Smooth muscle cell (in vitro differentiated cells): Measurements from ENCODE around the gene BATF2. TPM values are rescaled to one million over a fixed set of nuclear protein-coding genes. Genes with fewer than 3 reads are reported as not detected.
A peak's percentile ranks its signal among the peaks of the same experiment; 100 is the strongest.
"Not testable (repeated sequence)": the region's sequence is repeated elsewhere in the genome, so short reads cannot be mapped to it uniquely, and the experiment has no call there.

Source experiments
- DNase-seq: peaks from one replicate; lab custom pipeline; 2025; ENCODE audit not compliant: unreplicated experiment; lab: John Stamatoyannopoulos, UW
- H2AFZ ChIP-seq: fragments of 200-600 bp; sonication (generic); 2 replicates; pipeline ENCODE4 v1.6.0; 2016; ENCODE audit warnings: antibody characterized with exemption, low read depth, mild to moderate bottlenecking
- H3F3A ChIP-seq: fragments of 200-600 bp; sonication (generic); 2 replicates; pipeline ENCODE4 v1.6.0; 2017; ENCODE audit warnings: antibody characterized with exemption, low read depth
- H3K27ac ChIP-seq: fragments of 200-600 bp; sonication (generic); 2 replicates; pipeline ENCODE4 v1.5.1; 2016; ENCODE audit warnings: low read depth, mild to moderate bottlenecking
- H3K27me3 ChIP-seq: fragments of 200-600 bp; sonication (generic); 2 replicates; pipeline ENCODE4 v1.6.1; 2016; ENCODE audit warnings: low read depth, mild to moderate bottlenecking
- H3K36me3 ChIP-seq: fragments of 200-600 bp; sonication (generic); 2 replicates; pipeline ENCODE4 v1.5.1; 2016; ENCODE audit warnings: low read depth
- H3K4me1 ChIP-seq: fragments of 200-600 bp; sonication (generic); 2 replicates; pipeline ENCODE4 v1.5.1; 2016; ENCODE audit warnings: low read depth
- H3K4me2 ChIP-seq: fragments of 200-600 bp; sonication (generic); 2 replicates; pipeline ENCODE4 v1.6.0; 2016; ENCODE audit warnings: mild to moderate bottlenecking
- H3K4me3 ChIP-seq: fragments of 200-600 bp; sonication (generic); 2 replicates; pipeline ENCODE4 v1.5.1; 2016; ENCODE audit warnings: mild to moderate bottlenecking
- H3K79me2 ChIP-seq: fragments of 200-600 bp; sonication (generic); 2 replicates; pipeline ENCODE4 v1.6.0; 2016; ENCODE audit warnings: low read depth, mild to moderate bottlenecking
- H3K9ac ChIP-seq: fragments of 200-600 bp; sonication (generic); 2 replicates; pipeline ENCODE4 v1.6.0; 2016; ENCODE audit warnings: low read depth
- H3K9me3 ChIP-seq: fragments of 200-600 bp; sonication (generic); replicated peaks from 2 replicates; pipeline ENCODE4 v1.5.1; 2016; ENCODE audit warnings: low read depth
- H4K20me1 ChIP-seq: fragments of 200-600 bp; sonication (generic); 2 replicates; pipeline ENCODE4 v1.6.0; 2016; ENCODE audit warnings: low read depth
- CTCF ChIP-seq: fragments of 200-600 bp; sonication (generic); IDR thresholded peaks from 2 replicates; pipeline ENCODE4 v1.5.1; 2017; ENCODE audit warnings: borderline replicate concordance, mild to moderate bottlenecking, antibody characterized with exemption; ENCODE audit not compliant: insufficient read depth, poor library complexity, severe bottlenecking
- WGBS: methylation state at CpG from one replicate; pipeline ENCODE4 v1.1.7; 2016; ENCODE audit warnings: low lambda C conversion rate; 5-methylcytosine and 5-hydroxymethylcytosine counted together
- polyA plus RNA-seq: library from polyadenylated mRNA; unstranded; fragments of >200 nt; fragmentation: Nextera tagmentation; extraction: Ambion mirVana; gene quantifications from 2 replicates; pipeline ENCODE4 v1.2.1, GENCODE V29; 2016
- total RNA-seq: library from RNA; depleted of rRNA; stranded (reverse); fragments of >200 nt; gene quantifications from 2 replicates; pipeline ENCODE4 v1.2.3, GENCODE V29; 2014

The BATF2 gene
- total and polyA plus RNA-seq, 2 experiments from 2014 or later, result 0.41 TPM; not detected in 1

GRCh38 chr11:65008873-65009272 lies 12.1 kb upstream of the BATF2 start:
- Histone ChIP-seq H3K79me2 (no peaks in the 10 kb centered on the region), H3K4me3 (no peak overlapping the region), H2AFZ (no peak overlapping the region), H3K4me1 (peaks cover 5% of the 10 kb centered on the region), H3F3A (no peaks in the 10 kb centered on the region), H3K4me2 (no peak overlapping the region), H3K9ac (no peak overlapping the region), H3K36me3 (no peaks in the 10 kb centered on the region), H3K27me3 (no peaks in the 10 kb centered on the region), H4K20me1 (no peaks in the 10 kb centered on the region), H3K9me3 (no peaks in the 10 kb centered on the region), H3K27ac (no peak overlapping the region)
- WGBS, result 83% methylated on average over 2 of the region's 2 CpGs
- TF ChIP-seq CTCF, result no peak
- no peak for DNase-seq

GRCh38 chr11:65008016-65008415 lies 11.2 kb upstream of the BATF2 start:
- Histone ChIP-seq H3K79me2 (no peaks in the 10 kb centered on the region), H3K9ac (peak overlapping the region; percentile 46), H3F3A (no peaks in the 10 kb centered on the region), H3K4me3 (no peak overlapping the region), H3K27me3 (no peaks in the 10 kb centered on the region), H3K4me2 (no peak overlapping the region), H3K36me3 (no peaks in the 10 kb centered on the region), H2AFZ (no peak overlapping the region), H4K20me1 (no peaks in the 10 kb centered on the region), H3K27ac (no peak overlapping the region), H3K4me1 (peaks cover 2% of the 10 kb centered on the region), H3K9me3 (no peaks in the 10 kb centered on the region)
- no peak for DNase-seq
- WGBS, result 87% methylated on average over 7 of the region's 7 CpGs
- no peak for TF ChIP-seq CTCF

GRCh38 chr11:65003968-65004367 lies 7.2 kb upstream of the BATF2 start:
- H3K9me3 ChIP-seq, H2AFZ ChIP-seq, H3K79me2 ChIP-seq, H3K4me2 ChIP-seq, H3K36me3 ChIP-seq, DNase-seq, H3K4me1 ChIP-seq, H3K27ac ChIP-seq, H3F3A ChIP-seq, H3K9ac ChIP-seq, H3K27me3 ChIP-seq, H4K20me1 ChIP-seq, H3K4me3 ChIP-seq: not testable (repeated sequence)
- 53% methylated on average over 3 of the region's 3 CpGs for WGBS

- Histone ChIP-seq H3K79me2 (no peaks in the 10 kb centered on the region), H3K27me3 (no peaks in the 10 kb centered on the region), H3K4me2 (no peak overlapping the region), H3K9me3 (no peaks in the 10 kb centered on the region), H3K27ac (no peak overlapping the region), H3F3A (no peaks in the 10 kb centered on the region), H4K20me1 (no peaks in the 10 kb centered on the region), H3K36me3 (no peaks in the 10 kb centered on the region), H2AFZ (no peak overlapping the region), H3K4me3 (no peak overlapping the region), H3K4me1 (no peaks in the 10 kb centered on the region), H3K9ac (no peak overlapping the region)
- TF ChIP-seq CTCF, result no peak
- no peak for DNase-seq
- 79% methylated on average over 7 of the region's 7 CpGs for WGBS
These were observed 6.5 kb upstream of the BATF2 start for GRCh38 chr11:65003282-65003681.
